Measurements from ENCODE around the gene TP53I3.
"Not testable (repeated sequence)": the region's sequence is repeated elsewhere in the genome, so short reads cannot be mapped to it uniquely, and the experiment has no call there.

The TP53I3 gene

GRCh38 chr2:24052951-24053350 lies 31.7 kb downstream of the TP53I3 start:
- DNase-seq (ENCODE audit: low read depth) = no peak

GRCh38 chr2:24051833-24052232 lies 32.8 kb downstream of the TP53I3 start:
- no peak for DNase-seq (ENCODE audit: low read depth)

GRCh38 chr2:24050041-24050979 lies 34.3 kb downstream of the TP53I3 start:
- no peak for DNase-seq (ENCODE audit: low read depth)

- no peak for DNase-seq (ENCODE audit: low read depth)
Observed at GRCh38 chr2:24049485-24050021, 35.1 kb downstream of the TP53I3 start, which contains the start of gene FKBP1B. Gene FKBP1B (plus strand): TSS chr2:24049741. CDS start chr2:24049850, 109 bp downstream.

- no peak for DNase-seq (ENCODE audit: low read depth)
Observed at GRCh38 chr2:24048769-24049484, 35.7 kb downstream of the TP53I3 start.

- DNase-seq (ENCODE audit: low read depth) = no peak
Observed at GRCh38 chr2:24047703-24048033, 37.0 kb downstream of the TP53I3 start.

- DNase-seq (ENCODE audit: low read depth) = peak; percentile 67
Observed at GRCh38 chr2:24046930-24047702, 37.5 kb downstream of the TP53I3 start, which contains the start of gene WDCP. Gene WDCP (minus strand): TSS chr2:24047391. CDS start chr2:24039494, 7,897 bp downstream.

- no peak for DNase-seq (ENCODE audit: low read depth)
Observed at GRCh38 chr2:24046599-24046929, 38.1 kb downstream of the TP53I3 start.

GRCh38 chr2:24045511-24046508 lies 38.8 kb downstream of the TP53I3 start:
- no peak for DNase-seq (ENCODE audit: low read depth)

- not testable (repeated sequence) for DNase-seq (ENCODE audit: low read depth)
Observed at GRCh38 chr2:24043133-24043532, 41.5 kb downstream of the TP53I3 start.

- no peak for DNase-seq (ENCODE audit: low read depth)
Observed at GRCh38 chr2:24040511-24040910, 44.1 kb downstream of the TP53I3 start.

- no peak for DNase-seq (ENCODE audit: low read depth)
Observed at GRCh38 chr2:24038786-24039499, 45.7 kb downstream of the TP53I3 start.

Data from stimulated activated CD8-positive, alpha-beta memory T cell treated with anti-CD3 and anti-CD28 coated beads, Interleukin-15, amount 100 ng/mL, for 24 hours (primary cell).